NCI-H2081 (cell line): ENCODE data around the gene MDN1.
"Not testable (repeated sequence)": the region's sequence is repeated elsewhere in the genome, so short reads cannot be mapped to it uniquely, and the experiment has no call there.

Experiments used
- DNase-seq, 2 experiments: peaks; one replicate each; lab custom pipeline; 2025; lab: John Stamatoyannopoulos, UW

Gene MDN1

GRCh38 chr6:89819336-89820130 lies at the start of gene MDN1:
MDN1 (minus strand) TSS chr6:89819794; CDS start chr6:89819607, 187 bp downstream.
- DNase-seq = peak; percentile 93 to 97

GRCh38 chr6:89866024-89866678 lies 46.6 kb upstream of the MDN1 start:
- no peak for DNase-seq

- no peak for DNase-seq
These were observed 43.1 kb upstream of the MDN1 start for GRCh38 chr6:89862698-89863097.

- no peak for DNase-seq
These were observed 42.7 kb upstream of the MDN1 start for GRCh38 chr6:89862273-89862672.

- DNase-seq = no peak
These were observed 40.1 kb upstream of the MDN1 start for GRCh38 chr6:89859744-89860143.

GRCh38 chr6:89858041-89858440 lies 38.4 kb upstream of the MDN1 start:
- DNase-seq = no peak

- no peak for DNase-seq
These were observed 33.5 kb upstream of the MDN1 start for GRCh38 chr6:89853068-89853467.

GRCh38 chr6:89847513-89847912 lies 27.9 kb upstream of the MDN1 start:
- DNase-seq = not testable (repeated sequence)

- no peak for DNase-seq
These were observed 23.5 kb upstream of the MDN1 start for GRCh38 chr6:89843070-89843469.

- no peak for DNase-seq
These were observed 22.6 kb upstream of the MDN1 start for GRCh38 chr6:89842228-89842627.

- DNase-seq = peak; percentile 28 to 48
These were observed 20.9 kb upstream of the MDN1 start for GRCh38 chr6:89840538-89840937.

GRCh38 chr6:89836639-89837222 lies 17.1 kb upstream of the MDN1 start:
- DNase-seq = no peak

- DNase-seq = no peak
These were observed 15.5 kb upstream of the MDN1 start for GRCh38 chr6:89834884-89835792.

GRCh38 chr6:89830170-89830809 lies 10.7 kb upstream of the MDN1 start:
- DNase-seq = no peak

GRCh38 chr6:89829472-89830169 lies 10.0 kb upstream of the MDN1 start, which contains the start of gene CASP8AP2:
CASP8AP2 (plus strand) TSS chr6:89829880.
- peak; percentile 99 for DNase-seq

- DNase-seq = peak in 1 of 2 experiments; percentile 72
These were observed 9.4 kb upstream of the MDN1 start for GRCh38 chr6:89828988-89829471.

GRCh38 chr6:89828475-89828987 lies 8.9 kb upstream of the MDN1 start:
- DNase-seq = not testable (repeated sequence)

GRCh38 chr6:89826029-89826528 lies 6.5 kb upstream of the MDN1 start:
- DNase-seq = no peak

GRCh38 chr6:89818977-89819335 lies 638 bp downstream of the MDN1 start:
- no peak for DNase-seq

GRCh38 chr6:89817481-89817880 lies 2.1 kb downstream of the MDN1 start:
- no peak for DNase-seq
